Transverse colon (tissue), 4 donors: ENCODE results near the gene ELF2. TPM values are rescaled to one million over a fixed set of nuclear protein-coding genes. Genes with fewer than 3 reads are reported as not detected.
A peak's percentile ranks its signal among the peaks of the same experiment; 100 is the strongest.

ENCODE experiments used
- DNase-seq: peaks from one replicate; pipeline ENCODE4 v3.0.0-alpha.2; 2019
- H3K27ac ChIP-seq, 4 donors: fragments of 200-600 bp; sonication (generic); 2 replicates each; pipeline ENCODE4 v1.5.1; 2016 to 2018; ENCODE audit warnings: inconsistent platforms in 4 of 4
- H3K27me3 ChIP-seq: fragments of 200-600 bp; sonication (generic); 2 replicates; pipeline ENCODE4 v1.5.1; 2017; ENCODE audit warnings: inconsistent platforms
- H3K36me3 ChIP-seq, 4 donors: fragments of 200-600 bp; sonication (generic); 2 replicates each; pipeline ENCODE4 v1.5.1; 2017 to 2019; ENCODE audit warnings: inconsistent platforms in 4 of 4
- H3K4me1 ChIP-seq, 4 donors: fragments of 200-600 bp; sonication (generic); 2 replicates each; pipeline ENCODE4 v1.5.1; 2017 to 2020; ENCODE audit warnings: inconsistent platforms in 4 of 4
- H3K4me3 ChIP-seq, 4 donors: fragments of 200-600 bp; sonication (generic); 1 replicate in 1 of 4; 2 replicates in 3 of 4; pipeline versions ENCODE4 v1.5.1 to v1.6.1; 2017 to 2019; ENCODE audit warnings: inconsistent platforms in 4 of 4
- H3K9me3 ChIP-seq, 2 donors: fragments of 200-600 bp; sonication (generic); 2 replicates each; pipeline ENCODE4 v1.5.1; 2017 to 2019; ENCODE audit warnings: inconsistent platforms in 2 of 2
- EP300 ChIP-seq: sonication (generic); formaldehyde crosslinking; IDR thresholded peaks from one replicate; pipeline ENCODE4 v1.6.1; 2017; ENCODE audit warnings: antibody characterized with exemption, low read depth
- POLR2A ChIP-seq: fragments of 450-650 bp; IDR thresholded peaks from one replicate; pipeline ENCODE4 v1.6.1; 2016; ENCODE audit warnings: antibody characterized with exemption, mild to moderate bottlenecking, moderate library complexity
- POLR2AphosphoS5 ChIP-seq, 3 donors: sonication (generic); formaldehyde crosslinking; IDR thresholded peaks; one replicate each; pipeline ENCODE4 v1.6.1; 2016; ENCODE audit warnings: antibody characterized with exemption in 3 of 3
- WGBS, 2 donors: methylation state at CpG; one replicate each; pipeline ENCODE4 v1.1.5; 2018; ENCODE audit warnings: low coverage in 1 of 2; 5-methylcytosine and 5-hydroxymethylcytosine counted together
- in situ Hi-C, 4 donors: fragments of 200-750 bp; cut with MboI; loops; one replicate each; pipeline versions ENCODE4 v1.15.0 to v1.15.1; 2017; ENCODE audit warnings: low sequenced_read_pairs in 3 of 4, low pct_ligation_motif_present in 1 of 4, low pct_unique_long_range_greater_than_20kb in 1 of 4
- intact Hi-C: fragments of 100-400 bp; cut with DNase I; formaldehyde crosslinking; loops from one replicate; pipeline ENCODE4 v1.15.1; 2023; ENCODE audit warnings: low total_unique reads
- total RNA-seq, 4 donors: library from RNA; depleted of rRNA; stranded (reverse); fragments of >200 nt; gene quantifications; one replicate each; pipeline ENCODE4 v1.1.0, GENCODE V29; 2016
- TF ChIP-seq, protein P1 (sequence below), 5 experiments: fragments of 200-600 bp in 3 of 5; fragments of 450-650 bp in 2 of 5; sonication (generic) in 3 of 5; IDR thresholded peaks; 1 replicate in 2 of 5; 2 replicates in 3 of 5; pipeline ENCODE4 v1.5.1; 2016 to 2017; ENCODE audit warnings: antibody characterized with exemption in 5 of 5, inconsistent platforms in 3 of 5, mild to moderate bottlenecking in 2 of 5, moderate library complexity in 1 of 5

ELF2 gene
- total RNA-seq, 4 donors from 2014 or later: 21.7 to 65.6 (median 41.8) TPM

DNA sequence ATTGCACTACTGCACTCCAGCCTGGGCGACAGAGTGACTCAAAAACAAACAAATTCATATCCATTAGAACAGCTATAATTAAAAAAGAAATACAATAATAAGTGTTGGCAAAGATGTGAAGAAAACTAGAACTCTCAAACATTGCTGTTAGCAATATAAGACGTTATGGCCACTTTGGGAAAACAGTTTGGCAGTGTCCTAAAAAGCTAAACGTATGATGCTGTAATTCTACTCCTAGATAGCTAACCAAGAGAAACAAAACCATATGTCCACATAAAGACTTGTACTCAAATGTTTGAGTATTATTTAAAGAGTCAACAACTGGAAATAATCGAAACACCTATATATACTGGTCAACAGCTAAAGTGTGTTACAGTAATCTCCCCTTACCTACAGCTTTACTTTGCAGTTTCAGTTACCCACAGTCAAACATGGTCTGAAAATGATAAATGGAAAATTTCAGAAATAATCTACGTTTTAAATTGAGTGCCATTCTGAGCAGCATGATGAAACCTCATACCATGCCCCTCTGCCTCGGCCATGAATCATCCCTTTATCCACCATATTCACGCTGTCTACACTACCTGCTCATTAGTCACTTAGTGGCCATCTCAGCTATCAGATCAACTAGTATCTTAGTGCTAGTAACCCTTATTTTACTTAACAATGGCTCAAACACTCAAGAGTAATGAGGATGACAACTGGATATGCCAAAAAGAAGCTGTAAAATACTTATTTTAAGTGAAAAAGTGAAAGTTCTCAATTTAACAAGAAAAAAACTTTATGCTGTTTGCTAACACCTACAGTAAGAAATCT is 4.9 kb downstream of the ELF2 start:
- TF ChIP-seq, protein P1, sequence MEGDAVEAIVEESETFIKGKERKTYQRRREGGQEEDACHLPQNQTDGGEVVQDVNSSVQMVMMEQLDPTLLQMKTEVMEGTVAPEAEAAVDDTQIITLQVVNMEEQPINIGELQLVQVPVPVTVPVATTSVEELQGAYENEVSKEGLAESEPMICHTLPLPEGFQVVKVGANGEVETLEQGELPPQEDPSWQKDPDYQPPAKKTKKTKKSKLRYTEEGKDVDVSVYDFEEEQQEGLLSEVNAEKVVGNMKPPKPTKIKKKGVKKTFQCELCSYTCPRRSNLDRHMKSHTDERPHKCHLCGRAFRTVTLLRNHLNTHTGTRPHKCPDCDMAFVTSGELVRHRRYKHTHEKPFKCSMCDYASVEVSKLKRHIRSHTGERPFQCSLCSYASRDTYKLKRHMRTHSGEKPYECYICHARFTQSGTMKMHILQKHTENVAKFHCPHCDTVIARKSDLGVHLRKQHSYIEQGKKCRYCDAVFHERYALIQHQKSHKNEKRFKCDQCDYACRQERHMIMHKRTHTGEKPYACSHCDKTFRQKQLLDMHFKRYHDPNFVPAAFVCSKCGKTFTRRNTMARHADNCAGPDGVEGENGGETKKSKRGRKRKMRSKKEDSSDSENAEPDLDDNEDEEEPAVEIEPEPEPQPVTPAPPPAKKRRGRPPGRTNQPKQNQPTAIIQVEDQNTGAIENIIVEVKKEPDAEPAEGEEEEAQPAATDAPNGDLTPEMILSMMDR (IDR thresholded peaks at IDR 0.05): no peak
- TF ChIP-seq POLR2AphosphoS5 (IDR thresholded peaks at IDR 0.05) (no peak), EP300 (no peak)
- DNase-seq: no peak
- Histone ChIP-seq H3K27me3 (no peaks in the 10 kb centered on the region), H3K4me3 (no peak overlapping the region), H3K9me3 (no peaks in the 10 kb centered on the region), H3K36me3 (no peaks in the 10 kb centered on the region), H3K27ac (no peak overlapping the region), H3K4me1 (peaks cover 15 to 46% (median 21%) of the 10 kb centered on the region in 4 donors)
- in situ Hi-C loops (no loop called here), intact Hi-C loops (no loop called here)
- 57 to 76% methylated on average over 7 of the region's 7 CpGs for WGBS, 2 donors

DNA sequence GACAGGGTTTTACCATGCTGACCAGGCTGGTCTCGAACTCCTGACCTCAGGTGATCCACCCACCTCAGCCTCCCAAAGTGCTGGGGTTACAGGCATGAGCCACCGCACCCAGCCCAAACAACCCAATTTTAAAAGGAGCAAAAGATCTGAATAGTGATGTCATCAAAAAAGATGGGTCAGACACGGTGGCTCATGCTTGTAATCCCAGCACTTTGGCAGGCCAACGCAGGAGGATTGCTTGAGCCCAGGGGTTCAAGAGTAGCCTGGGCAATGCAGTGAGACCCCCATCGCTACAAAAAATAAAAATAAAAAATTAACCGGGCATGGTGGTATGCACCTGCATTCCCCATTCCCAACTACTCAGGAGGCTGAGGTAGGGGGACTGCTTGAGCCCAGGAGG is 6.1 kb downstream of the ELF2 start:
- TF ChIP-seq POLR2A: no peak
- no peak for TF ChIP-seq POLR2AphosphoS5 (IDR thresholded peaks at IDR 0.05)
- TF ChIP-seq, protein P1 (IDR thresholded peaks at IDR 0.05): no peak
- TF ChIP-seq EP300: no peak
- no peaks in the 10 kb centered on the region for H3K9me3 ChIP-seq
- no peaks in the 10 kb centered on the region for H3K36me3 ChIP-seq
- intact Hi-C loops: no loop called here
- DNase-seq: no peak
- H3K4me1 ChIP-seq: peaks cover 15 to 48% (median 23%) of the 10 kb centered on the region in 4 donors
- H3K27ac ChIP-seq: no peak overlapping the region
- in situ Hi-C loops: no loop called here
- H3K4me3 ChIP-seq: no peak overlapping the region
- WGBS, 2 donors: 67 to 90% methylated on average over 3 to 6 of the region's 6 CpGs
- H3K27me3 ChIP-seq: no peaks in the 10 kb centered on the region

GRCh38 chr4:139167774-139168444 is 9.1 kb downstream of the ELF2 start:
- peaks cover 4 to 54% (median 18%) of the 10 kb centered on the region in 4 donors for H3K4me1 ChIP-seq
- peak overlapping the region in 1 of 4 donors; percentile 7 for H3K27ac ChIP-seq
- no peak overlapping the region for H3K4me3 ChIP-seq
- DNase-seq: no peak
- no peaks in the 10 kb centered on the region for H3K36me3 ChIP-seq
- in situ Hi-C loops: no loop called here
- intact Hi-C loops: no loop called here
- no peaks in the 10 kb centered on the region for H3K9me3 ChIP-seq
- no peak for TF ChIP-seq EP300
- TF ChIP-seq, protein P1 (IDR thresholded peaks at IDR 0.05): peak; percentile 32 to 42 (median 38)
- no peaks in the 10 kb centered on the region for H3K27me3 ChIP-seq
- 61 to 78% methylated on average over 2 to 5 of the region's 5 CpGs for WGBS, 2 donors

GRCh38 chr4:139164731-139165130 is 12.3 kb downstream of the ELF2 start:
- intact Hi-C loops: no loop called here
- Histone ChIP-seq H3K4me1 (peaks cover 4 to 47% (median 16%) of the 10 kb centered on the region in 4 donors), H3K27ac (no peak overlapping the region), H3K4me3 (no peak overlapping the region), H3K27me3 (no peaks in the 10 kb centered on the region), H3K36me3 (no peaks in the 10 kb centered on the region), H3K9me3 (no peaks in the 10 kb centered on the region)
- TF ChIP-seq, protein P1 (IDR thresholded peaks at IDR 0.05): no peak
- no peak for TF ChIP-seq POLR2AphosphoS5 (IDR thresholded peaks at IDR 0.05)
- no peak for TF ChIP-seq EP300
- no peak for TF ChIP-seq POLR2A
- 50 to 70% methylated on average over 1 of the region's 1 CpG for WGBS, 2 donors
- in situ Hi-C loops: no loop called here
- DNase-seq: no peak
